Activated naive CD8-positive, alpha-beta T cell treated with anti-CD3 and anti-CD28 coated beads for 36 hours (primary cell): ENCODE results near the gene GXYLT1. TPM values are rescaled to one million over a fixed set of nuclear protein-coding genes. Genes with fewer than 3 reads are reported as not detected.
"Not testable (repeated sequence)": the region's sequence is repeated elsewhere in the genome, so short reads cannot be mapped to it uniquely, and the experiment has no call there.

ENCODE experiments used
- DNase-seq: peaks from one replicate; pipeline ENCODE4 v3.0.0; 2021
- H3K27ac Mint-ChIP-seq: one replicate; pipeline ENCODE4 v1.8.0; 2022; ENCODE audit warnings: mild to moderate bottlenecking, moderate library complexity, mixed read lengths
- H3K27me3 Mint-ChIP-seq: one replicate; pipeline ENCODE4 v1.8.0; 2022; ENCODE audit warnings: mild to moderate bottlenecking, mixed read lengths
- H3K36me3 Mint-ChIP-seq: one replicate; pipeline ENCODE4 v1.8.0; 2021; ENCODE audit warnings: mild to moderate bottlenecking, mixed read lengths
- H3K4me1 Mint-ChIP-seq: one replicate; pipeline ENCODE4 v1.8.0; 2021; ENCODE audit warnings: mixed read lengths
- H3K4me3 Mint-ChIP-seq: one replicate; pipeline ENCODE4 v1.8.0; 2022; ENCODE audit warnings: mild to moderate bottlenecking, moderate library complexity, mixed read lengths
- H3K9me3 Mint-ChIP-seq: one replicate; pipeline ENCODE4 v1.8.0; 2022; ENCODE audit warnings: mixed read lengths
- total RNA-seq, 2 experiments: library from RNA; stranded (reverse); gene quantifications; one replicate each; pipeline ENCODE4 v1.2.3, GENCODE V29; 2021

GXYLT1 gene
- total RNA-seq, 2 experiments from 2014 or later: 7.0 to 7.1 TPM

- no peak for DNase-seq
- Mint-ChIP-seq H3K36me3 (peaks cover 3% of the 10 kb centered on the region), H3K27ac (no peak overlapping the region), H3K27me3 (no peaks in the 10 kb centered on the region), H3K4me3 (no peak overlapping the region), H3K9me3 (no peaks in the 10 kb centered on the region), H3K4me1 (peaks cover 28% of the 10 kb centered on the region)
Observed at GRCh38 chr12:42128327-42128726, 16.3 kb downstream of the GXYLT1 start.

GRCh38 chr12:42126963-42127362, 17.7 kb downstream of the GXYLT1 start:
- no peaks in the 10 kb centered on the region for H3K27me3 Mint-ChIP-seq
- H3K27ac Mint-ChIP-seq: no peak overlapping the region
- H3K4me3 Mint-ChIP-seq: no peak overlapping the region
- H3K9me3 Mint-ChIP-seq: no peaks in the 10 kb centered on the region
- H3K4me1 Mint-ChIP-seq: peaks cover 25% of the 10 kb centered on the region
- peaks cover 1% of the 10 kb centered on the region for H3K36me3 Mint-ChIP-seq
- no peak for DNase-seq

GRCh38 chr12:42125388-42125767, 19.3 kb downstream of the GXYLT1 start:
- no peaks in the 10 kb centered on the region for H3K9me3 Mint-ChIP-seq

GRCh38 chr12:42124764-42125387, 19.8 kb downstream of the GXYLT1 start:
- Mint-ChIP-seq H3K27me3 (no peaks in the 10 kb centered on the region), H3K36me3 (peaks cover 9% of the 10 kb centered on the region), H3K4me1 (peaks cover 12% of the 10 kb centered on the region), H3K27ac (no peak overlapping the region), H3K4me3 (no peak overlapping the region), H3K9me3 (no peaks in the 10 kb centered on the region)
- no peak for DNase-seq

More at GRCh38 chr12:42125388-42125767, 19.3 kb downstream of the GXYLT1 start:
- H3K4me1 Mint-ChIP-seq: peaks cover 16% of the 10 kb centered on the region
- peaks cover 6% of the 10 kb centered on the region for H3K36me3 Mint-ChIP-seq
- DNase-seq: no peak
- H3K27me3 Mint-ChIP-seq: no peaks in the 10 kb centered on the region
- H3K27ac Mint-ChIP-seq: no peak overlapping the region
- H3K4me3 Mint-ChIP-seq: no peak overlapping the region

GRCh38 chr12:42119085-42119633, 25.5 kb downstream of the GXYLT1 start:
- Mint-ChIP-seq H3K9me3 (peaks cover 8% of the 10 kb centered on the region), H3K27me3 (no peaks in the 10 kb centered on the region), H3K4me1 (peaks cover 6% of the 10 kb centered on the region), H3K4me3 (no peak overlapping the region), H3K27ac (no peak overlapping the region), H3K36me3 (peaks cover 42% of the 10 kb centered on the region)
- no peak for DNase-seq

GRCh38 chr12:42118136-42118879, 26.4 kb downstream of the GXYLT1 start:
- Mint-ChIP-seq H3K4me3 (no peak overlapping the region), H3K4me1 (peaks cover 6% of the 10 kb centered on the region), H3K9me3 (peaks cover 12% of the 10 kb centered on the region), H3K27me3 (no peaks in the 10 kb centered on the region), H3K36me3 (peaks cover 50% of the 10 kb centered on the region), H3K27ac (no peak overlapping the region)
- no peak for DNase-seq

- DNase-seq: no peak
Observed at GRCh38 chr12:42109031-42109430, 35.6 kb downstream of the GXYLT1 start.

GRCh38 chr12:42106791-42107190, 37.9 kb downstream of the GXYLT1 start:
- H3K27ac Mint-ChIP-seq, H3K27me3 Mint-ChIP-seq, DNase-seq, H3K9me3 Mint-ChIP-seq, H3K4me1 Mint-ChIP-seq, H3K4me3 Mint-ChIP-seq: not testable (repeated sequence)
- peaks cover 15% of the 10 kb centered on the region for H3K36me3 Mint-ChIP-seq

More at GRCh38 chr12:42109031-42109430, 35.6 kb downstream of the GXYLT1 start:
- H3K4me3 Mint-ChIP-seq: no peak overlapping the region
- no peak overlapping the region for H3K27ac Mint-ChIP-seq
- H3K27me3 Mint-ChIP-seq: no peaks in the 10 kb centered on the region
- peaks cover 9% of the 10 kb centered on the region for H3K9me3 Mint-ChIP-seq
- peaks cover 37% of the 10 kb centered on the region for H3K36me3 Mint-ChIP-seq
- no peaks in the 10 kb centered on the region for H3K4me1 Mint-ChIP-seq

GRCh38 chr12:42104784-42105183, 39.9 kb downstream of the GXYLT1 start:
- H3K4me3 Mint-ChIP-seq: no peak overlapping the region
- H3K27ac Mint-ChIP-seq: no peak overlapping the region
- no peak for DNase-seq
- H3K27me3 Mint-ChIP-seq: no peaks in the 10 kb centered on the region
- no peaks in the 10 kb centered on the region for H3K4me1 Mint-ChIP-seq
- H3K9me3 Mint-ChIP-seq: no peaks in the 10 kb centered on the region
- peaks cover 6% of the 10 kb centered on the region for H3K36me3 Mint-ChIP-seq

GRCh38 chr12:42104087-42104486, 40.6 kb downstream of the GXYLT1 start:
- DNase-seq: no peak
- Mint-ChIP-seq H3K4me3 (no peak overlapping the region), H3K9me3 (no peaks in the 10 kb centered on the region), H3K36me3 (peaks cover 5% of the 10 kb centered on the region), H3K27ac (no peak overlapping the region), H3K27me3 (no peaks in the 10 kb centered on the region), H3K4me1 (no peaks in the 10 kb centered on the region)

GRCh38 chr12:42103155-42103554, 41.5 kb downstream of the GXYLT1 start:
- Mint-ChIP-seq H3K4me1 (peaks cover 4% of the 10 kb centered on the region), H3K4me3 (no peak overlapping the region), H3K9me3 (no peaks in the 10 kb centered on the region), H3K36me3 (peaks cover 3% of the 10 kb centered on the region), H3K27ac (no peak overlapping the region), H3K27me3 (no peaks in the 10 kb centered on the region)
- DNase-seq: no peak

GRCh38 chr12:42102720-42103119, 42.0 kb downstream of the GXYLT1 start:
- peaks cover 4% of the 10 kb centered on the region for H3K36me3 Mint-ChIP-seq
- no peak overlapping the region for H3K27ac Mint-ChIP-seq
- H3K27me3 Mint-ChIP-seq: no peaks in the 10 kb centered on the region

GRCh38 chr12:42099433-42099832, 45.2 kb downstream of the GXYLT1 start:
- H3K4me3 Mint-ChIP-seq: no peak overlapping the region
- peaks cover 28% of the 10 kb centered on the region for H3K4me1 Mint-ChIP-seq
- DNase-seq: no peak
- no peak overlapping the region for H3K27ac Mint-ChIP-seq
- H3K36me3 Mint-ChIP-seq: peaks cover 18% of the 10 kb centered on the region
- H3K27me3 Mint-ChIP-seq: no peaks in the 10 kb centered on the region
- H3K9me3 Mint-ChIP-seq: no peaks in the 10 kb centered on the region

More at GRCh38 chr12:42102720-42103119, 42.0 kb downstream of the GXYLT1 start:
- Mint-ChIP-seq H3K4me3 (no peak overlapping the region), H3K9me3 (no peaks in the 10 kb centered on the region), H3K4me1 (peaks cover 7% of the 10 kb centered on the region)
- DNase-seq: no peak

GRCh38 chr12:42097971-42098370, 46.7 kb downstream of the GXYLT1 start:
- Mint-ChIP-seq H3K36me3 (peaks cover 20% of the 10 kb centered on the region), H3K9me3 (no peaks in the 10 kb centered on the region), H3K27me3 (no peaks in the 10 kb centered on the region), H3K4me1 (peaks cover 30% of the 10 kb centered on the region), H3K27ac (peak overlapping the region; percentile 96), H3K4me3 (peak overlapping the region; percentile 79)
- no peak for DNase-seq

- Mint-ChIP-seq H3K36me3 (peaks cover 28% of the 10 kb centered on the region), H3K4me3 (peak overlapping the region; percentile 51), H3K4me1 (peaks cover 42% of the 10 kb centered on the region), H3K9me3 (no peaks in the 10 kb centered on the region), H3K27ac (no peak overlapping the region), H3K27me3 (no peaks in the 10 kb centered on the region)
- DNase-seq: peak; percentile 17
Observed at GRCh38 chr12:42094277-42094676, 50.4 kb downstream of the GXYLT1 start.
